ENCODE results near the gene MAPT.
"Not testable (repeated sequence)": the region's sequence is repeated elsewhere in the genome, so short reads cannot be mapped to it uniquely, and the experiment has no call there.

MAPT gene

DNA sequence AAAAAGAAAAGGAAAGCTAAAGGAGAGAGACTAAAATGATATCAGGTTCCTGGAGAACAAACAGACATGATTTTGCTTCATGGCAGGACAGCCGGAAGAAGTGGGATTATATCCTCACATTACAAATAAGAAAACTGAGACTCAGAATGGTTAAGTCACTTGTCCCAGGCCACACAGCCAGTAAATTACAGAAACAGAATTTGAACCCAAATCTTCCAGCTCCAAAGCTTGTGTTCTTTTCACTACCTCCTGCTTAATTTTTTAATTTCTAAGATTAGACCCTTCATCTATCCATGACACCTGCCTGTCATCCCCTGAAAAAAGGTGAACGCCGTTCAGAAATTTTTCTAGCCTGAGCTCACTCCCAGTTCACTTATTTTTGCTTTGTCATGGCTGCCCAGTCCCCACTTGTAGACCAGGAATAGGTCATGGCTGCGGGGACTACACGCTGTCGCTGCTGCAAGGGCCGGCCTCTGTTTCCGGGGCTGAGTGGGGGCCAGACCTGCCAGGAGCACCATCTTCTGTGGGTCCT is 36.1 kb downstream of the MAPT start:
- H3K4me3 ChIP-seq (replicated peaks in 1 of 2; ENCODE audit: low read depth in 2 of 2, low read length in 2 of 2): no peak overlapping the region
- TF ChIP-seq, protein P1, sequence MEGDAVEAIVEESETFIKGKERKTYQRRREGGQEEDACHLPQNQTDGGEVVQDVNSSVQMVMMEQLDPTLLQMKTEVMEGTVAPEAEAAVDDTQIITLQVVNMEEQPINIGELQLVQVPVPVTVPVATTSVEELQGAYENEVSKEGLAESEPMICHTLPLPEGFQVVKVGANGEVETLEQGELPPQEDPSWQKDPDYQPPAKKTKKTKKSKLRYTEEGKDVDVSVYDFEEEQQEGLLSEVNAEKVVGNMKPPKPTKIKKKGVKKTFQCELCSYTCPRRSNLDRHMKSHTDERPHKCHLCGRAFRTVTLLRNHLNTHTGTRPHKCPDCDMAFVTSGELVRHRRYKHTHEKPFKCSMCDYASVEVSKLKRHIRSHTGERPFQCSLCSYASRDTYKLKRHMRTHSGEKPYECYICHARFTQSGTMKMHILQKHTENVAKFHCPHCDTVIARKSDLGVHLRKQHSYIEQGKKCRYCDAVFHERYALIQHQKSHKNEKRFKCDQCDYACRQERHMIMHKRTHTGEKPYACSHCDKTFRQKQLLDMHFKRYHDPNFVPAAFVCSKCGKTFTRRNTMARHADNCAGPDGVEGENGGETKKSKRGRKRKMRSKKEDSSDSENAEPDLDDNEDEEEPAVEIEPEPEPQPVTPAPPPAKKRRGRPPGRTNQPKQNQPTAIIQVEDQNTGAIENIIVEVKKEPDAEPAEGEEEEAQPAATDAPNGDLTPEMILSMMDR (IDR thresholded peaks at IDR 0.05; ENCODE audit: low read depth, low read length): no peak

DNA sequence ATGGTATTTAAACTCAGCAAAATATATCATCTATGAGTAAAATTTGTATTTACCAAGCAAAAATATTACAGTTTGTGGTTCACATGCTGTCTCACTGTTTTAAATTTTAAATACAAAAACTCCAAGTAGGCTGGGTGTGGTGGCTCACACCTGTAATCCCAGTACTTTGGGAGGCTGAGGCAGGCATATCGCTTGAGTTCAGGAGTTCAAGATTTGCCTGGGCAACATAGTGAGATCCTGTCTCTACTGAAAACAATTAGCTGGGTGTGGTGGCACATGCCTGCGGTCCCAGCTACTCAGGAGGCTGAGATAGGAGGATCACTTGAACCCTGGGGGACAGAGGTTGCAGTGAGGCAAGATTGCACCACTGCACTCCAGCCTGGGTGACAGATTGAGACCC is 37.3 kb downstream of the MAPT start:
- no peak overlapping the region for H3K4me3 ChIP-seq (replicated peaks in 1 of 2; ENCODE audit: low read depth in 2 of 2, low read length in 2 of 2)
- TF ChIP-seq, protein P1 (IDR thresholded peaks at IDR 0.05; ENCODE audit: low read depth, low read length): no peak
- DNase-seq (ENCODE audit: low read depth in 2 of 2): no peak

More for the DNA sequence above, 36.1 kb downstream of the MAPT start:
- DNase-seq (ENCODE audit: low read depth in 2 of 2): no peak

DNA sequence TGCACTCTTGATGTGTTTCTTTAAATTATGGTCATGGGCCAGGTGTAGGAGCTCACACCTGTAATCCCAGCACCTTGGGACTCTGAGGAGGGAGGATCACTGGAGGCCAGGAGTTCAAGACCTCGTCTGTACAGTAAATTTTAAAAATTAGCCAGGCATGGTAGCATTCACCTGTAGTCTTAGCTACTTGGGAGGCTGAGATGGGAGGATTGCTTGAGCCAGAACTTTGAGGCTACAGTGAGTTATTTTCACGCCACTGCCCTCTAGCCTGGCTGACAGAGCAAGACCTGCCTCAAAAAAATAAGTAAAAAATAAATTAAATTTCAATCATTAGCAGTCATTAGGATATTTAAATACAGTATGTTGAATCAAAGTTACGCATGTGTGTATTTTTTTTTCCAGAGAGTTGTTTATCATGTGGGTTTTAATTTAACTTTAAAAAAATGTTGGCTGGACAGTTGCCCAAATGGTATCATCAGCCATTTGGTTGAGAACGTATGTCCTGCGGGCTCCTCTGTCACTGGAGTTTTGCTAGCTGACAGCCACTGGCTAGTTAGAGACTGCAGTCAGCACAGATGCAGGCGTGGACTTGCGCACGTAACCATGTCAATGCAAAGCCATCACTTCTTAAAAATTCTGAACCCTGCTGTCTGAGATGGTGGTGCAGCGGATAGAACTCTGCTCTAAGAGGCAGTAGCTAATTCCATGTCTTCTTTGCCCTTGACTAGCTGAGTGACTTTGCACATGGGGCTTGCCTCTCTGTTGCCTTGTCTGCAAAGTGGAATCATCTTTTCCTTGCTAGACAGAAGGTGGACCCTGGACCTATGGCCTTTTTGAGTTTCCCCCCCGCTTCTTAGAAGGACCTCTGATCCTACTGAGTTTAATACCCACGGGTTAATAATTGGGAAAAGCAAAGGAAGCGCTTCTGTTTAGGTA is 40.0 kb downstream of the MAPT start:
- H3K4me3 ChIP-seq (replicated peaks in 1 of 2; ENCODE audit: low read depth in 2 of 2, low read length in 2 of 2): no peak overlapping the region
- TF ChIP-seq, protein P1 (IDR thresholded peaks at IDR 0.05; ENCODE audit: low read depth, low read length): no peak
- DNase-seq (ENCODE audit: low read depth in 2 of 2): no peak

DNA sequence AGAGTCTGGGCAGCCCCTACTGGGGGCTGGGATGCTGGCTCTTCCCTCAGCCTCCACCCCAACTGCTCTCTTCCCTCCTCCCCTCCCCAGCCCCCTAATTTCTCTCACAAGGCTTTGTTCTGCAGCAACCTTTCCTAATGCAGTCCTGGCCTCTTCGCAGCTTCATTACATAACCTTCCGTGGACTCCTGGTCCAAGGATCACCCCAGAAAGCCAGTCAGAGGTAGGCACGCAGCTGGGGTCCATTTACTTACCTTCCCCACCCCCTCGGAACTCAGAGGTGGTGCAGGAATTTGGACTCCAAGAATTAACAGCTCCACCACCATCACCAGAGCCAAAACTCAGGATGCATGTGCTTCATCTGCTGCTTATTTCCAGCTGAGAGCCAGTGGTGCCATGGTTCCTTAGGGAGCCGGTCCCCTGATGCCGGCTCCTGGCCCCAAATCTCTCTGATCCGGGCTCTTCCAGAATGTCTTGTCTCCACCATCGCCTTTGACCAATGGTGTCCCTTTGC is 40.9 kb downstream of the MAPT start:
- TF ChIP-seq, protein P1 (IDR thresholded peaks at IDR 0.05; ENCODE audit: low read depth, low read length): no peak
- no peak for DNase-seq (ENCODE audit: low read depth in 2 of 2)
- no peak overlapping the region for H3K4me3 ChIP-seq (replicated peaks in 1 of 2; ENCODE audit: low read depth in 2 of 2, low read length in 2 of 2)

DNA sequence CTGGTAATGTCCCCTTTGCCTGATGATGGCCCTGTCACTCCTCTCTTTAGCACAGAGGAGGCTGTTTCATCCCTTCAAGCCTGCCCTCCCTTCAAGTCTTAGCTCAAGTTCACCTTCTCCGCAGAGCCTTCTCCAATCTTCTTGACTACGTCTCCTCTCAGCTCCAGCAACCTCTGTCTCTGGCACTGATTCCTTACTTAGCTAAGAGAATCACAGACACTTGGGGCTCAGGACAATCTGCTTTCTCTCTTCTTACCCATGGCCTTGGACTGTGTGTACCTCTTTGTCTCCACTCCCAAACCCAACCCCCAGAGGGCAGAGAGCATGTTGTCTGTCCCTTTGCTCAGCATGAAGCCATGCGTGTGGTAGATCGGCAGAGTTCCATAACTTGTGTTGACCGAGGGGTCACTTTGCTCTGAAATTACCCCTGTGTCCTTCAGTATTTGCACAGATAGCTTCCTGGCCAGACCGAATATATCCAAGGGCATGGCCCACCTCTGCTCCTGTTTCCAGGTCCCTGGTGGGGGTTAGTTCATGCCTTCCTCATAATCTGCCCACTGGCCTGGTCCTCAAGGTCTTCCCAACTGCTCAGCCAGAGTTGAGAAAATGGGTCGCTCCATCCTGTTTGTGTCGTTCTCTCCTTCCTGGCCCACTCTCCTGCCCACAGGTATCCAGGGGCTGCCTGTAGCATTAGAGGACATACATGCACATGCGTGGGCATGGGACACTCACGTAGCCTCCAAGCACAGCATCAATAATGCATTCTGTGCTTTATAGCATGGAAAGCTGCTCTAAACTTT is 41.6 kb downstream of the MAPT start:
- DNase-seq (ENCODE audit: low read depth in 2 of 2): no peak
- H3K4me3 ChIP-seq (replicated peaks in 1 of 2; ENCODE audit: low read depth in 2 of 2, low read length in 2 of 2): no peak overlapping the region
- TF ChIP-seq, protein P1 (IDR thresholded peaks at IDR 0.05; ENCODE audit: low read depth, low read length): no peak

DNA sequence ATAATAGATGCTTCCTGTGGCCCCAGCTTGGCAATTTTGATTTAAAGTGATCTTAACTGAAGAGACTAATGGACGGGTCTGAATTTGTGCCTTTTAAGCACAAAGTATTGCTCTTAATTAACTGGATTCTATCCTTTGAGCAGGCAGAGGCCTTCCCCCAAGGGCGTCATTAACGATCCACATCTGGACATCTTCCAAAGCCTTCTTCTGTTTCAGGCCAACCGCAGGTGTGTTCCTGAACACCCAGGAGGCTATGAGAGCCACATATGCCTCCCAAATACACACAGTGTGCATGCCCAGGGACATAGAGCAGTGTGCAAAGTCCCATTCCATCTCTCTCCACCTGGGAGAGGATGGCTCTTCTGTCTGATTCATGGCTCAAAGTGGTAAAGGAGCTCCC is 42.3 kb downstream of the MAPT start:
- TF ChIP-seq, protein P1 (IDR thresholded peaks at IDR 0.05; ENCODE audit: low read depth, low read length): no peak
- DNase-seq (ENCODE audit: low read depth in 2 of 2): no peak

DNA sequence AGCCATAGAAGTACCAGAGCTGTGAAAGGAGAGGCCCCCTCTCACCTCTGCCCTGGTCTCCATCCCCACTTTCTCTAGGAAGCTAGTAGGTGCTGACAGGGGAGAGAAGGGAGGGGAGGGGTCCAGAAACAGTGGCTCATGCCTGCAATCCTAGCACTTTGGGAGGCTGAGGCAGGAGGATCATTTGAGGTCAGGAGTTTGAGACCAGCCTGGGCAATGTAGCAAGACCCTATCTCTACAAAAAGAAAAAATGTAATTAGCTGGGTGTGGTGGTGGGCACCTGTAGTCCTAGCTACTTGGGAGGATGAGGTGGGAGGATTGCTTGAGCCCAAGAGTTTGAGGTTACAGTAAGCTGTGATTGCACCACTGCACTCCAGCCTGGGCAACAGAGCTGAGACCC is 42.8 kb downstream of the MAPT start:
- DNase-seq (ENCODE audit: low read depth in 2 of 2); H3K4me3 ChIP-seq (replicated peaks in 1 of 2; ENCODE audit: low read depth in 2 of 2, low read length in 2 of 2): not testable (repeated sequence)

More for the DNA sequence above, 42.3 kb downstream of the MAPT start:
- H3K4me3 ChIP-seq (replicated peaks in 1 of 2; ENCODE audit: low read depth in 2 of 2, low read length in 2 of 2): no peak overlapping the region
